Gastrocnemius medialis (tissue), 4 donors: Measurements from ENCODE around the gene ABCC5.

Experiments
- CTCF ChIP-seq, 5 experiments: fragments of 450-650 bp in 3 of 5; fragments of 200-600 bp in 2 of 5; sonication (generic) in 2 of 5; IDR thresholded peaks in 4 of 5; conservative IDR thresholded peaks in 1 of 5; 1 replicate in 4 of 5; 2 replicates in 1 of 5; pipeline ENCODE4 v1.5.1; 2016 to 2019; ENCODE audit warnings: antibody characterized with exemption in 5 of 5, mild to moderate bottlenecking in 3 of 5, moderate library complexity in 3 of 5
- POLR2A ChIP-seq, 2 donors: fragments of 450-650 bp; IDR thresholded peaks; one replicate each; pipeline ENCODE4 v1.6.1; 2017; ENCODE audit warnings: antibody characterized with exemption in 2 of 2, mild to moderate bottlenecking in 2 of 2, moderate library complexity in 2 of 2

GRCh38 chr3:183927059-183927458 is 90.6 kb downstream of the ABCC5 start:
- TF ChIP-seq POLR2A (IDR thresholded peaks at IDR 0.05) (no peak), CTCF (IDR thresholded peaks at IDR 0.05 in 4 of 5, conservative IDR thresholded peaks at IDR 0.05 in 1 of 5) (no peak)
